Tongue (tissue), 2 donors: ENCODE results near the gene MTCH1. TPM values are rescaled to one million over a fixed set of nuclear protein-coding genes. Genes with fewer than 3 reads are reported as not detected.

ENCODE experiments used
- DNase-seq: peaks from one replicate; pipeline ENCODE4 v3.0.0-alpha.2; 2015
- total RNA-seq: library from RNA; depleted of rRNA; stranded (reverse); fragments of >200 nt; gene quantifications from one replicate; pipeline ENCODE4 v1.2.3, GENCODE V29; 2014

MTCH1 gene
- total RNA-seq: 157 TPM

- DNase-seq: peak; percentile 95
Observed at GRCh38 chr6:36985808-36986703, at the start of gene MTCH1. Gene MTCH1, minus strand, starts transcription at chr6:36986196. Its CDS starts 23 bp downstream, at chr6:36986173.

GRCh38 chr6:37033819-37034795, 48.1 kb upstream of the MTCH1 start:
- DNase-seq: no peak

GRCh38 chr6:37033255-37033654, 47.3 kb upstream of the MTCH1 start:
- no peak for DNase-seq

GRCh38 chr6:37032239-37032638, 46.2 kb upstream of the MTCH1 start:
- DNase-seq: no peak

- DNase-seq: no peak
Observed at GRCh38 chr6:37030599-37030998, 44.6 kb upstream of the MTCH1 start.

GRCh38 chr6:37029249-37029971, 43.4 kb upstream of the MTCH1 start:
- peak; percentile 67 for DNase-seq

- no peak for DNase-seq
Observed at GRCh38 chr6:37027811-37028469, 41.9 kb upstream of the MTCH1 start.

GRCh38 chr6:37027036-37027720, 41.2 kb upstream of the MTCH1 start:
- no peak for DNase-seq

- DNase-seq: no peak
Observed at GRCh38 chr6:37025621-37026466, 39.8 kb upstream of the MTCH1 start.

GRCh38 chr6:37024656-37025337, 38.8 kb upstream of the MTCH1 start:
- DNase-seq: no peak

GRCh38 chr6:37022135-37022863, 36.3 kb upstream of the MTCH1 start:
- DNase-seq: no peak

GRCh38 chr6:37021356-37022129, 35.5 kb upstream of the MTCH1 start:
- DNase-seq: peak; percentile 63

- no peak for DNase-seq
Observed at GRCh38 chr6:37020812-37021211, 34.8 kb upstream of the MTCH1 start.

- DNase-seq: no peak
Observed at GRCh38 chr6:37020381-37020780, 34.4 kb upstream of the MTCH1 start.

GRCh38 chr6:37019065-37019450, 33.1 kb upstream of the MTCH1 start:
- no peak for DNase-seq

GRCh38 chr6:37018198-37019064, 32.4 kb upstream of the MTCH1 start:
- DNase-seq: peak; percentile 94
